ENCODE data around the gene SPCS1.

GRCh38 chr3:52703341-52703740 lies 2.6 kb upstream of the SPCS1 start:
- TF ChIP-seq, protein P1, sequence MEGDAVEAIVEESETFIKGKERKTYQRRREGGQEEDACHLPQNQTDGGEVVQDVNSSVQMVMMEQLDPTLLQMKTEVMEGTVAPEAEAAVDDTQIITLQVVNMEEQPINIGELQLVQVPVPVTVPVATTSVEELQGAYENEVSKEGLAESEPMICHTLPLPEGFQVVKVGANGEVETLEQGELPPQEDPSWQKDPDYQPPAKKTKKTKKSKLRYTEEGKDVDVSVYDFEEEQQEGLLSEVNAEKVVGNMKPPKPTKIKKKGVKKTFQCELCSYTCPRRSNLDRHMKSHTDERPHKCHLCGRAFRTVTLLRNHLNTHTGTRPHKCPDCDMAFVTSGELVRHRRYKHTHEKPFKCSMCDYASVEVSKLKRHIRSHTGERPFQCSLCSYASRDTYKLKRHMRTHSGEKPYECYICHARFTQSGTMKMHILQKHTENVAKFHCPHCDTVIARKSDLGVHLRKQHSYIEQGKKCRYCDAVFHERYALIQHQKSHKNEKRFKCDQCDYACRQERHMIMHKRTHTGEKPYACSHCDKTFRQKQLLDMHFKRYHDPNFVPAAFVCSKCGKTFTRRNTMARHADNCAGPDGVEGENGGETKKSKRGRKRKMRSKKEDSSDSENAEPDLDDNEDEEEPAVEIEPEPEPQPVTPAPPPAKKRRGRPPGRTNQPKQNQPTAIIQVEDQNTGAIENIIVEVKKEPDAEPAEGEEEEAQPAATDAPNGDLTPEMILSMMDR (IDR thresholded peaks at IDR 0.05), result no peak
- no peak for TF ChIP-seq POLR2A (IDR thresholded peaks at IDR 0.05)
